Right lobe of liver (tissue), 4 donors: Measurements from ENCODE around the gene PDCD2L.

Experiments used
- POLR2A ChIP-seq: fragments of 450-650 bp; IDR thresholded peaks from one replicate; pipeline ENCODE4 v1.6.1; 2017; ENCODE audit warnings: antibody characterized with exemption, mild to moderate bottlenecking
- TF ChIP-seq, protein P1 (sequence below), 4 donors: fragments of 200-600 bp in 3 of 4; fragments of 450-650 bp in 1 of 4; IDR thresholded peaks; one replicate each; pipeline versions ENCODE4 v1.5.1 to v1.8.0; 2016 to 2022; ENCODE audit warnings: antibody characterized with exemption in 4 of 4, mild to moderate bottlenecking in 2 of 4
- donor health status: DM: no; HTN: no; CAD: no.
- donor health status: DM: no; HTN: no; CAD: no.
- donor health status: DM: no; HTN: yes; CAD: no.

DNA sequence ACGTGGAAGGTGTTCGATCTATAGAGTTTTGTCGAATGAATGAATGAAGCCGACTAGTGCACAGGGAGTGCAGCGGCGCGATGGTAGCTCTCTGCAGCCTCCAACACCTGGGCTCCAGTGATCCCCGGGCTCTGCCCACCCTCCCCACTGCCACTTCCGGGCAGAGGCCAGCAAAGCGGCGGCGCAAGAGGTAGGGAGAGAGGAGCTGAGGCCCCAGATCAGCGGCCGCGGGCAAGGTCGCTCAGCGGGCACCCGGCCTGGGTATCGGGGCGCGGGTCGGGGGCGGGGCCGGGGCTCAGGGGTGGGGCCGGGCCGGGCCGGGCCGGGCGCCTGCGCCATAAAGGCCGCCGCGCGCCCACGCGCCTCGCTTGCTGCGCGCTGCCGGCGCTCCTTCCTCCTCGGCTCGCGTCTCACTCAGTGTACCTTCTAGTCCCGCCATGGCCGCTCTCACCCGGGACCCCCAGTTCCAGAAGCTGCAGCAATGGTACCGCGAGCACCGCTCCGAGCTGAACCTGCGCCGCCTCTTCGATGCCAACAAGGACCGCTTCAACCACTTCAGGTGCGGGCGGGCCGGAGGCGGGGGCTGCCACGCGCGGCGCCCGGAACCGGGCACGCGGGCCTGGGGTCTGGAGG is 39.3 kb upstream of the PDCD2L start, which contains the start of gene GPI:
- TF ChIP-seq, protein P1, sequence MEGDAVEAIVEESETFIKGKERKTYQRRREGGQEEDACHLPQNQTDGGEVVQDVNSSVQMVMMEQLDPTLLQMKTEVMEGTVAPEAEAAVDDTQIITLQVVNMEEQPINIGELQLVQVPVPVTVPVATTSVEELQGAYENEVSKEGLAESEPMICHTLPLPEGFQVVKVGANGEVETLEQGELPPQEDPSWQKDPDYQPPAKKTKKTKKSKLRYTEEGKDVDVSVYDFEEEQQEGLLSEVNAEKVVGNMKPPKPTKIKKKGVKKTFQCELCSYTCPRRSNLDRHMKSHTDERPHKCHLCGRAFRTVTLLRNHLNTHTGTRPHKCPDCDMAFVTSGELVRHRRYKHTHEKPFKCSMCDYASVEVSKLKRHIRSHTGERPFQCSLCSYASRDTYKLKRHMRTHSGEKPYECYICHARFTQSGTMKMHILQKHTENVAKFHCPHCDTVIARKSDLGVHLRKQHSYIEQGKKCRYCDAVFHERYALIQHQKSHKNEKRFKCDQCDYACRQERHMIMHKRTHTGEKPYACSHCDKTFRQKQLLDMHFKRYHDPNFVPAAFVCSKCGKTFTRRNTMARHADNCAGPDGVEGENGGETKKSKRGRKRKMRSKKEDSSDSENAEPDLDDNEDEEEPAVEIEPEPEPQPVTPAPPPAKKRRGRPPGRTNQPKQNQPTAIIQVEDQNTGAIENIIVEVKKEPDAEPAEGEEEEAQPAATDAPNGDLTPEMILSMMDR (IDR thresholded peaks at IDR 0.05), result no peak
- TF ChIP-seq POLR2A, result peak; percentile 65
